HUES6 (cell line): ENCODE results near the gene DNAJC1.
A peak's percentile ranks its signal among the peaks of the same experiment; 100 is the strongest.

ENCODE experiments used
- H3K27ac ChIP-seq: 2 replicates; pipeline ENCODE4 v1.7.0; 2013; ENCODE audit warnings: low read depth, mild to moderate bottlenecking, low read length, inconsistent platforms
- H3K27me3 ChIP-seq: 2 replicates; pipeline ENCODE4 v1.6.1; 2013; ENCODE audit warnings: low read length; ENCODE audit not compliant: control insufficient read depth, insufficient read depth
- H3K36me3 ChIP-seq: 2 replicates; pipeline ENCODE4 v1.6.1; 2013; ENCODE audit warnings: low read length; ENCODE audit not compliant: control insufficient read depth, insufficient read depth
- H3K4me1 ChIP-seq: 2 replicates; pipeline ENCODE4 v1.6.1; 2013; ENCODE audit warnings: low read length; ENCODE audit not compliant: control insufficient read depth, insufficient read depth
- H3K4me3 ChIP-seq: 2 replicates; pipeline ENCODE4 v1.5.1; 2013; ENCODE audit warnings: low read depth, low read length
- H3K9ac ChIP-seq: one replicate; pipeline ENCODE4 v1.6.1; 2013; ENCODE audit warnings: mild to moderate bottlenecking, low read length
- H3K9me3 ChIP-seq: 2 replicates; pipeline ENCODE4 v1.6.1; 2013; ENCODE audit warnings: low read depth, low read length; ENCODE audit not compliant: control insufficient read depth, insufficient read depth

The DNAJC1 gene

GRCh38 chr10:22005763-22006162 is 2.2 kb upstream of the DNAJC1 start:
- Histone ChIP-seq H3K9ac (no peak overlapping the region), H3K4me1 (peaks cover 12% of the 10 kb centered on the region), H3K9me3 (peaks cover 3% of the 10 kb centered on the region; the same call in 1 of the 2 replicates), H3K36me3 (no peaks in the 10 kb centered on the region), H3K4me3 (no peak overlapping the region), H3K27me3 (peaks cover 9% of the 10 kb centered on the region), H3K27ac (no peak overlapping the region)

GRCh38 chr10:22003964-22004281 is 393 bp upstream of the DNAJC1 start:
- no peak overlapping the region for H3K27ac ChIP-seq

GRCh38 chr10:22002591-22003176 is 846 bp downstream of the DNAJC1 start:
- peaks cover 12% of the 10 kb centered on the region for H3K4me1 ChIP-seq
- H3K4me3 ChIP-seq = peak overlapping the region; percentile 82
- H3K9me3 ChIP-seq = peaks cover 3% of the 10 kb centered on the region; the same call in 1 of the 2 replicates
- no peaks in the 10 kb centered on the region for H3K36me3 ChIP-seq
- H3K27ac ChIP-seq = no peak overlapping the region
- H3K27me3 ChIP-seq = peaks cover 9% of the 10 kb centered on the region
- H3K9ac ChIP-seq = peak overlapping the region; percentile 73

More at GRCh38 chr10:22003964-22004281, 393 bp upstream of the DNAJC1 start:
- no peak overlapping the region for H3K9ac ChIP-seq
- peaks cover 3% of the 10 kb centered on the region; the same call in 1 of the 2 replicates for H3K9me3 ChIP-seq
- peaks cover 12% of the 10 kb centered on the region for H3K4me1 ChIP-seq
- H3K4me3 ChIP-seq = peak overlapping the region; percentile 82
- H3K36me3 ChIP-seq = no peaks in the 10 kb centered on the region
- peaks cover 9% of the 10 kb centered on the region for H3K27me3 ChIP-seq

- Histone ChIP-seq H3K4me3 (no peak overlapping the region), H3K4me1 (no peaks in the 10 kb centered on the region), H3K36me3 (no peaks in the 10 kb centered on the region), H3K9me3 (no peaks in the 10 kb centered on the region), H3K27me3 (no peaks in the 10 kb centered on the region), H3K27ac (no peak overlapping the region), H3K9ac (no peak overlapping the region)
Observed at GRCh38 chr10:21995557-21995956, 8.0 kb downstream of the DNAJC1 start.

- Histone ChIP-seq H3K36me3 (no peaks in the 10 kb centered on the region), H3K4me1 (no peaks in the 10 kb centered on the region), H3K27ac (no peak overlapping the region), H3K27me3 (no peaks in the 10 kb centered on the region), H3K9ac (no peak overlapping the region), H3K4me3 (no peak overlapping the region), H3K9me3 (no peaks in the 10 kb centered on the region)
Observed at GRCh38 chr10:21993360-21994001, 10.0 kb downstream of the DNAJC1 start.

- H3K4me3 ChIP-seq = no peak overlapping the region
- H3K27ac ChIP-seq = no peak overlapping the region
- no peak overlapping the region for H3K9ac ChIP-seq
- H3K9me3 ChIP-seq = no peaks in the 10 kb centered on the region
- no peaks in the 10 kb centered on the region for H3K36me3 ChIP-seq
- no peaks in the 10 kb centered on the region for H3K27me3 ChIP-seq
- H3K4me1 ChIP-seq = no peaks in the 10 kb centered on the region
Observed at GRCh38 chr10:21991785-21992184, 11.7 kb downstream of the DNAJC1 start.

GRCh38 chr10:21990449-21990848 is 13.1 kb downstream of the DNAJC1 start:
- Histone ChIP-seq H3K9me3 (0 out of 2 replicates have a peak, but pooled peaks cover 2% of the 10 kb centered on the region), H3K36me3 (no peaks in the 10 kb centered on the region), H3K4me1 (no peaks in the 10 kb centered on the region), H3K27me3 (no peaks in the 10 kb centered on the region), H3K9ac (no peak overlapping the region), H3K4me3 (no peak overlapping the region), H3K27ac (no peak overlapping the region)

GRCh38 chr10:21989453-21990154 is 13.9 kb downstream of the DNAJC1 start:
- Histone ChIP-seq H3K27me3 (no peaks in the 10 kb centered on the region), H3K4me1 (no peaks in the 10 kb centered on the region), H3K9ac (no peak overlapping the region), H3K27ac (no peak overlapping the region), H3K9me3 (0 out of 2 replicates have a peak, but pooled peaks cover 2% of the 10 kb centered on the region), H3K36me3 (no peaks in the 10 kb centered on the region), H3K4me3 (no peak overlapping the region)

- Histone ChIP-seq H3K4me1 (peaks cover 7% of the 10 kb centered on the region), H3K9ac (no peak overlapping the region), H3K27me3 (no peaks in the 10 kb centered on the region), H3K9me3 (0 out of 2 replicates have a peak, but pooled peaks cover 2% of the 10 kb centered on the region), H3K27ac (no peak overlapping the region), H3K36me3 (no peaks in the 10 kb centered on the region), H3K4me3 (no peak overlapping the region)
Observed at GRCh38 chr10:21985541-21985940, 18.0 kb downstream of the DNAJC1 start.

GRCh38 chr10:21981118-21981517 is 22.4 kb downstream of the DNAJC1 start:
- Histone ChIP-seq H3K9ac (no peak overlapping the region), H3K4me3 (no peak overlapping the region), H3K9me3 (0 out of 2 replicates have a peak, but pooled peaks cover under 1% of the 10 kb centered on the region), H3K36me3 (no peaks in the 10 kb centered on the region), H3K4me1 (peaks cover 36% of the 10 kb centered on the region), H3K27ac (no peak overlapping the region), H3K27me3 (no peaks in the 10 kb centered on the region)

GRCh38 chr10:21980691-21981090 is 22.8 kb downstream of the DNAJC1 start:
- Histone ChIP-seq H3K4me3 (no peak overlapping the region), H3K9ac (no peak overlapping the region), H3K27ac (no peak overlapping the region), H3K36me3 (no peaks in the 10 kb centered on the region), H3K27me3 (no peaks in the 10 kb centered on the region), H3K9me3 (no peaks in the 10 kb centered on the region), H3K4me1 (peaks cover 37% of the 10 kb centered on the region)
